H1 (cell line): ENCODE data around the gene RAD51B.

ENCODE experiments used
- CBX8 ChIP-seq: fragments of 300-800, 300-1000 bp; sonication (generic); IDR thresholded peaks from 2 replicates; pipeline ENCODE4 v1.7.1; 2016; ENCODE audit warnings: low read depth, low read length, borderline replicate concordance
- CHD2 ChIP-seq: IDR thresholded peaks from 2 replicates; pipeline ENCODE4 v1.6.1; 2012; ENCODE audit warnings: low read length, improper control_type of control experiment
- EP300 ChIP-seq, 2 experiments: IDR thresholded peaks; 1 replicate in 1 of 2; 2 replicates in 1 of 2; pipeline ENCODE4 v1.6.1; 2011 to 2012; ENCODE audit warnings: low read depth in 2 of 2, low read length in 2 of 2, mild to moderate bottlenecking in 2 of 2, borderline replicate concordance in 1 of 2, inconsistent platforms in 1 of 2, moderate library complexity in 1 of 2
- EZH2 ChIP-seq: fragments of 200-600 bp; sonication (generic); IDR thresholded peaks from 2 replicates; pipeline ENCODE4 v1.7.1; 2012; ENCODE audit warnings: low read depth, mild to moderate bottlenecking, moderate library complexity, low read length, inconsistent platforms; ENCODE audit not compliant: severe bottlenecking
- JUN ChIP-seq: IDR thresholded peaks from 2 replicates; pipeline ENCODE4 v1.6.1; 2011; ENCODE audit warnings: low read depth, mild to moderate bottlenecking, improper control_type of control experiment, low read length
- MAX ChIP-seq: IDR thresholded peaks from 2 replicates; pipeline ENCODE4 v1.6.1; 2012; ENCODE audit warnings: inconsistent platforms
- POLR2A ChIP-seq, 2 experiments: IDR thresholded peaks; 1 replicate in 1 of 2; 2 replicates in 1 of 2; pipeline ENCODE4 v1.6.1; 2011; ENCODE audit warnings: low read depth in 2 of 2, low read length in 2 of 2, mild to moderate bottlenecking in 2 of 2; ENCODE audit errors: control extremely low read depth in 1 of 2
- SP2 ChIP-seq: IDR thresholded peaks from 2 replicates; pipeline ENCODE4 v1.6.1; 2012; ENCODE audit warnings: mild to moderate bottlenecking, low read length, inconsistent platforms
- TAF1 ChIP-seq: IDR thresholded peaks from 2 replicates; pipeline ENCODE4 v1.6.1; 2011; ENCODE audit warnings: mild to moderate bottlenecking, low read depth, low read length
- TBP ChIP-seq: IDR thresholded peaks from 2 replicates; pipeline ENCODE4 v1.6.1; 2011; ENCODE audit warnings: low read depth, low read length, improper control_type of control experiment
- USF2 ChIP-seq: IDR thresholded peaks from 2 replicates; pipeline ENCODE4 v1.6.1; 2011; ENCODE audit warnings: low read length, improper control_type of control experiment
- YY1 ChIP-seq: IDR thresholded peaks from 2 replicates; pipeline ENCODE4 v1.6.1; 2011; ENCODE audit warnings: low read depth, mild to moderate bottlenecking, low read length
- TF ChIP-seq, protein P1 (sequence below), 3 experiments: IDR thresholded peaks; 1 replicate in 2 of 3; 2 replicates in 1 of 3; pipeline versions ENCODE4 v1.5.1 to v1.6.1; 2011; ENCODE audit warnings: low read length in 3 of 3, mild to moderate bottlenecking in 3 of 3, inconsistent platforms in 2 of 3, low read depth in 1 of 3, moderate library complexity in 1 of 3; ENCODE audit not compliant: insufficient read depth in 1 of 3; ENCODE audit errors: control extremely low read depth in 1 of 3
- TF ChIP-seq, protein P2 (sequence below): IDR thresholded peaks from 2 replicates; pipeline ENCODE4 v1.6.1; 2012; ENCODE audit warnings: inconsistent platforms

DNA sequence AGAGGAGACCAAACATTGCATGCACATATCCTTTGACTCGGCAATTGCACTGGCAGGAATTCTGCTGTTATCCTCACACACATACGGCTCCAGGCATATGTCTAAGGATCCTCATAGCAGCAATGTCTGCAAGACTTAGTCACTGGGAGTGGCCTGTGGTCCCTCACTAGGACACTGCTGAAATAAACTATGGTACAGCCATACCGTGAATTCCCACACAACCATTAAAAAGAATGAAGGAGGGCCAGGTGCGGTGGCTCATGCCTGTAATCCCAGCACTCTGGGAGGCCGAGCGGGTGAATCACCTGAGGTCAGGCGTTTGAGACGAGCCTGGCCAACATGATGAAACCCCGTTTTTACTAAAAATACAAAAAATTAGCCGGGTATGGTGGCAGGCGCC is 868.2 kb downstream of the RAD51B start:
- TF ChIP-seq CHD2: no peak
- no peak for TF ChIP-seq MAX
- TF ChIP-seq JUN: no peak
- no peak for TF ChIP-seq EZH2
- TF ChIP-seq POLR2A (IDR thresholded peaks at IDR 0.05; ENCODE audit: control extremely low read depth in 1 of 2, low read depth in 2 of 2, low read length in 2 of 2): no peak
- TF ChIP-seq, protein P1, sequence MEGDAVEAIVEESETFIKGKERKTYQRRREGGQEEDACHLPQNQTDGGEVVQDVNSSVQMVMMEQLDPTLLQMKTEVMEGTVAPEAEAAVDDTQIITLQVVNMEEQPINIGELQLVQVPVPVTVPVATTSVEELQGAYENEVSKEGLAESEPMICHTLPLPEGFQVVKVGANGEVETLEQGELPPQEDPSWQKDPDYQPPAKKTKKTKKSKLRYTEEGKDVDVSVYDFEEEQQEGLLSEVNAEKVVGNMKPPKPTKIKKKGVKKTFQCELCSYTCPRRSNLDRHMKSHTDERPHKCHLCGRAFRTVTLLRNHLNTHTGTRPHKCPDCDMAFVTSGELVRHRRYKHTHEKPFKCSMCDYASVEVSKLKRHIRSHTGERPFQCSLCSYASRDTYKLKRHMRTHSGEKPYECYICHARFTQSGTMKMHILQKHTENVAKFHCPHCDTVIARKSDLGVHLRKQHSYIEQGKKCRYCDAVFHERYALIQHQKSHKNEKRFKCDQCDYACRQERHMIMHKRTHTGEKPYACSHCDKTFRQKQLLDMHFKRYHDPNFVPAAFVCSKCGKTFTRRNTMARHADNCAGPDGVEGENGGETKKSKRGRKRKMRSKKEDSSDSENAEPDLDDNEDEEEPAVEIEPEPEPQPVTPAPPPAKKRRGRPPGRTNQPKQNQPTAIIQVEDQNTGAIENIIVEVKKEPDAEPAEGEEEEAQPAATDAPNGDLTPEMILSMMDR (IDR thresholded peaks at IDR 0.05; ENCODE audit: control extremely low read depth in 1 of 3, insufficient read depth in 1 of 3, low read depth in 1 of 3, low read length in 3 of 3): no peak
- no peak for TF ChIP-seq TAF1
- TF ChIP-seq USF2: no peak
- TF ChIP-seq, protein P2, sequence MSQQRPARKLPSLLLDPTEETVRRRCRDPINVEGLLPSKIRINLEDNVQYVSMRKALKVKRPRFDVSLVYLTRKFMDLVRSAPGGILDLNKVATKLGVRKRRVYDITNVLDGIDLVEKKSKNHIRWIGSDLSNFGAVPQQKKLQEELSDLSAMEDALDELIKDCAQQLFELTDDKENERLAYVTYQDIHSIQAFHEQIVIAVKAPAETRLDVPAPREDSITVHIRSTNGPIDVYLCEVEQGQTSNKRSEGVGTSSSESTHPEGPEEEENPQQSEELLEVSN: no peak
- TF ChIP-seq EP300 (IDR thresholded peaks at IDR 0.05; ENCODE audit: borderline replicate concordance in 1 of 2, low read depth in 2 of 2, low read length in 2 of 2): no peak
- no peak for TF ChIP-seq YY1
- TF ChIP-seq SP2: no peak
- TF ChIP-seq CBX8: no peak
- TF ChIP-seq TBP: no peak
